PC-3 (cell line): ENCODE measurements around the gene PRMT1. TPM values are rescaled to one million over a fixed set of nuclear protein-coding genes. Genes with fewer than 3 reads are reported as not detected.

Experiments used
- ATAC-seq: fragments of 200-7000 bp; cut with Tn5 transposase; 2 replicates; pipeline ENCODE4 v1.9.1; 2020; ENCODE audit warnings: mild to moderate bottlenecking, moderate library complexity
- BruUV-seq: library from RNA; stranded (reverse); fragments of 400-500 nt; replicated peaks from 2 replicates; lab custom pipeline; 2021; lab: Mats Ljungman, UMichigan
- CTCF ChIA-PET: fragments of 300-600 bp; sonication (Branson Sonifier 250); formaldehyde crosslinking; loops from one replicate; lab custom pipeline; 2022; ENCODE audit warnings: antibody characterized with exemption; lab: Charles Lee
- POLR2A ChIA-PET: fragments of 300-600 bp; sonication (Branson Sonifier 250); formaldehyde crosslinking; loops from one replicate; lab custom pipeline; 2022; ENCODE audit warnings: antibody characterized with exemption; ENCODE audit not compliant: unreplicated experiment; lab: Charles Lee
- DNase-seq: peaks from one replicate; pipeline ENCODE4 v3.0.0-alpha.2; 2015
- H2AFZ ChIP-seq: fragments of 300-600 bp; sonication (generic); 2 replicates; pipeline ENCODE4 v1.6.0; 2016; ENCODE audit warnings: antibody characterized with exemption, low read length
- H3F3A ChIP-seq: fragments of 300-600 bp; sonication (generic); one replicate; pipeline ENCODE4 v1.6.0; 2017; ENCODE audit warnings: antibody characterized with exemption, low read length, control low read depth, mild to moderate bottlenecking; ENCODE audit not compliant: unreplicated experiment
- H3K27ac ChIP-seq: fragments of 300-600 bp; sonication (generic); 2 replicates; pipeline ENCODE4 v1.5.1; 2016; ENCODE audit warnings: mild to moderate bottlenecking, low read length
- H3K27me3 ChIP-seq: fragments of 300-600 bp; sonication (generic); 2 replicates; pipeline ENCODE4 v1.6.1; 2016; ENCODE audit warnings: low read length, mixed read lengths
- H3K36me3 ChIP-seq: fragments of 300-600 bp; sonication (generic); 2 replicates; pipeline ENCODE4 v1.6.1; 2016; ENCODE audit warnings: low read depth, mixed run types, low read length, mixed read lengths
- H3K4me1 ChIP-seq: fragments of 300-600 bp; sonication (generic); 2 replicates; pipeline ENCODE4 v1.5.1; 2016; ENCODE audit warnings: low read length; ENCODE audit not compliant: insufficient read depth
- H3K4me2 ChIP-seq: fragments of 300-600 bp; sonication (generic); 2 replicates; pipeline ENCODE4 v1.6.0; 2016; ENCODE audit warnings: low read length
- H3K4me3 ChIP-seq: fragments of 300-600 bp; sonication (generic); 2 replicates; pipeline ENCODE4 v1.5.1; 2016; ENCODE audit warnings: mild to moderate bottlenecking, low read length, mixed read lengths
- H3K79me2 ChIP-seq: fragments of 300-600 bp; sonication (generic); 2 replicates; pipeline ENCODE4 v1.6.1; 2017; ENCODE audit warnings: low read length, mixed read lengths
- H3K9ac ChIP-seq: fragments of 300-600 bp; sonication (generic); 2 replicates; pipeline ENCODE4 v1.6.0; 2016; ENCODE audit warnings: mild to moderate bottlenecking, low read length
- H3K9me2 ChIP-seq: fragments of 300-600 bp; sonication (generic); replicated peaks from 2 replicates; pipeline ENCODE4 v1.6.1; 2016; ENCODE audit warnings: mixed run types, low read length, mixed read lengths
- H3K9me3 ChIP-seq: fragments of 300-600 bp; sonication (generic); 2 replicates; pipeline ENCODE4 v1.6.1; 2016; ENCODE audit warnings: low read length, mixed read lengths
- H4K20me1 ChIP-seq: fragments of 300-600 bp; sonication (generic); 2 replicates; pipeline ENCODE4 v1.6.1; 2016; ENCODE audit warnings: low read length, mixed read lengths
- EZH2 ChIP-seq: fragments of 300-600 bp; sonication (generic); IDR thresholded peaks from one replicate; pipeline ENCODE4 v1.6.1; 2017; ENCODE audit warnings: antibody characterized with exemption, mild to moderate bottlenecking, low read length; ENCODE audit not compliant: unreplicated experiment
- EZH2phosphoT487 ChIP-seq: fragments of 300-600 bp; sonication (generic); IDR thresholded peaks from 2 replicates; pipeline ENCODE4 v1.6.1; 2018; ENCODE audit warnings: mild to moderate bottlenecking, antibody characterized with exemption, low read length, borderline replicate concordance
- intact Hi-C: fragments of 100-400 bp; cut with micrococcal nuclease; formaldehyde crosslinking; loops from 2 replicates; pipeline ENCODE4 v1.9.0; 2023
- total RNA-seq: library from RNA; depleted of rRNA; stranded (reverse); fragments of >200 nt; gene quantifications from 2 replicates; pipeline ENCODE4 v1.2.3, GENCODE V29; 2014
- TF ChIP-seq, protein P1 (sequence below): fragments of 300-600 bp; sonication (generic); conservative IDR thresholded peaks from 2 replicates; pipeline ENCODE4 v1.5.1; 2017; ENCODE audit warnings: antibody characterized with exemption, low read depth, mild to moderate bottlenecking, low read length

Gene PRMT1
- total RNA-seq, 1 experiment from 2014 or later: 625 TPM

DNA sequence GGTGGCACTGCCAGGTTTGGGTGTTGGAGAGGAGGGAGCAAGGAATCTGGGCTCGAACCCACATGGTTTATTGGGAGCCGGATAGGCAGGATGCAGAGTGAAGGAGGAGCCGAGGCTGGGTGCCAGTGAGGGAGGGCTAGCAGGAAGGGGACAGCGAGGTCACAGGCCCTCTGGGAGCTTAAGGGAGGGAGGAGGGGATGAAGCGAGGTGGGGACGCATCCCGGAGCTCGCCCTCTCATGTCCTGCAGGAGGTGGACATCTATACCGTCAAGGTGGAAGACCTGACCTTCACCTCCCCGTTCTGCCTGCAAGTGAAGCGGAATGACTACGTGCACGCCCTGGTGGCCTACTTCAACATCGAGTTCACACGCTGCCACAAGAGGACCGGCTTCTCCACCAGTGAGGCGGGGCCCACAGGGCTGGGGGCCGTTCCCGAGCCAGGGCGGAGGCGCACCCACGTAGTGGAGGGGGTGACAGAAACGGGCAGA, 8.8 kb downstream of the PRMT1 start:
- no peak for ATAC-seq
- H3K27ac ChIP-seq: no peak overlapping the region
- POLR2A ChIA-PET: interaction anchor here (0.6 kb wide), 1 partner anchor 173 kb away, joined by 5 read pairs; no protein-coding TSS in a partner anchor
- no peak overlapping the region for H3K4me2 ChIP-seq
- H3K36me3 ChIP-seq: peaks cover 46% of the 10 kb centered on the region
- no peaks in the 10 kb centered on the region for H3K27me3 ChIP-seq
- CTCF ChIA-PET: interaction anchor here (0.6 kb wide), 1 partner anchor 42 kb away, joined by 3 read pairs; no protein-coding TSS in a partner anchor
- H3K9ac ChIP-seq: no peak overlapping the region
- no peak overlapping the region for H2AFZ ChIP-seq
- BruUV-seq: no TSS peak
- DNase-seq: no peak
- H3K4me1 ChIP-seq: peaks cover 11% of the 10 kb centered on the region
- no peaks in the 10 kb centered on the region for H3F3A ChIP-seq
- H3K9me3 ChIP-seq: no peaks in the 10 kb centered on the region
- peaks cover 15% of the 10 kb centered on the region for H3K79me2 ChIP-seq
- no peak overlapping the region for H3K4me3 ChIP-seq
- peaks cover 23% of the 10 kb centered on the region for H4K20me1 ChIP-seq
- TF ChIP-seq, protein P1, sequence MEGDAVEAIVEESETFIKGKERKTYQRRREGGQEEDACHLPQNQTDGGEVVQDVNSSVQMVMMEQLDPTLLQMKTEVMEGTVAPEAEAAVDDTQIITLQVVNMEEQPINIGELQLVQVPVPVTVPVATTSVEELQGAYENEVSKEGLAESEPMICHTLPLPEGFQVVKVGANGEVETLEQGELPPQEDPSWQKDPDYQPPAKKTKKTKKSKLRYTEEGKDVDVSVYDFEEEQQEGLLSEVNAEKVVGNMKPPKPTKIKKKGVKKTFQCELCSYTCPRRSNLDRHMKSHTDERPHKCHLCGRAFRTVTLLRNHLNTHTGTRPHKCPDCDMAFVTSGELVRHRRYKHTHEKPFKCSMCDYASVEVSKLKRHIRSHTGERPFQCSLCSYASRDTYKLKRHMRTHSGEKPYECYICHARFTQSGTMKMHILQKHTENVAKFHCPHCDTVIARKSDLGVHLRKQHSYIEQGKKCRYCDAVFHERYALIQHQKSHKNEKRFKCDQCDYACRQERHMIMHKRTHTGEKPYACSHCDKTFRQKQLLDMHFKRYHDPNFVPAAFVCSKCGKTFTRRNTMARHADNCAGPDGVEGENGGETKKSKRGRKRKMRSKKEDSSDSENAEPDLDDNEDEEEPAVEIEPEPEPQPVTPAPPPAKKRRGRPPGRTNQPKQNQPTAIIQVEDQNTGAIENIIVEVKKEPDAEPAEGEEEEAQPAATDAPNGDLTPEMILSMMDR: no peak
- intact Hi-C loops: no loop called here
- H3K9me2 ChIP-seq: no peaks in the 10 kb centered on the region

DNA sequence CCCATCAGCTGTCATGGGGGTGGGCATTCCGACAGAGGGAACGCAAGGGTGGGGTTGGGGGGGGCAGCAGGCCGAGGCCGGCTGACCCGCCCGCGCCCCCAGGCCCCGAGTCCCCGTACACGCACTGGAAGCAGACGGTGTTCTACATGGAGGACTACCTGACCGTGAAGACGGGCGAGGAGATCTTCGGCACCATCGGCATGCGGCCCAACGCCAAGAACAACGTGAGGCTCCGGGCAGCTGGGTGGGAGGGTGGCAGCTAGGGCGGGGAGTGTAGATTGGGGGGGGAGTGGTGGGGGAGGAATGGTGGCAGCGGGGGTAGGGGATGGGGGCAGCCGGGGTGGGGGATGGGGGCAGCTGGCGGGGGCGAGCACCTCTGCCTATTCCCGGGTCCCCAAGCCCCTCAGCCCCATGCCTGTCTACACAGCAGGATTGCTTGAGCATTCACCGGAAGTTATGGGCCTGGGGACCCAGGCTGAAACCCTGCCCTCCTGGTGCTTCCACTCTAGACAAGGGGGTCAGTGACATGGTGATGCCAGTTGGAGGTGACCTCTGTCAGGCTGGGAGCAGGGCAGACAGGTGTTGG, 9.5 kb downstream of the PRMT1 start:
- Histone ChIP-seq H3F3A (no peaks in the 10 kb centered on the region), H3K9me3 (no peaks in the 10 kb centered on the region), H3K4me3 (no peak overlapping the region), H3K9ac (no peak overlapping the region), H3K9me2 (no peaks in the 10 kb centered on the region), H2AFZ (no peak overlapping the region), H4K20me1 (peaks cover 19% of the 10 kb centered on the region), H3K4me2 (no peak overlapping the region), H3K4me1 (peaks cover 17% of the 10 kb centered on the region), H3K79me2 (peaks cover 10% of the 10 kb centered on the region; the same call in 1 of the 2 replicates), H3K27me3 (no peaks in the 10 kb centered on the region), H3K27ac (no peak overlapping the region), H3K36me3 (peaks cover 41% of the 10 kb centered on the region)
- ChIA-PET POLR2A (interaction anchor here (0.6 kb wide), 1 partner anchor 172 kb away, joined by 5 read pairs; no protein-coding TSS in a partner anchor), CTCF (no interaction called here)
- DNase-seq (no peak), ATAC-seq (no peak)
- TF ChIP-seq EZH2 (no peak), EZH2phosphoT487 (no peak)
- TF ChIP-seq, protein P1: no peak
- intact Hi-C loops: no loop called here
- no TSS peak for BruUV-seq

DNA sequence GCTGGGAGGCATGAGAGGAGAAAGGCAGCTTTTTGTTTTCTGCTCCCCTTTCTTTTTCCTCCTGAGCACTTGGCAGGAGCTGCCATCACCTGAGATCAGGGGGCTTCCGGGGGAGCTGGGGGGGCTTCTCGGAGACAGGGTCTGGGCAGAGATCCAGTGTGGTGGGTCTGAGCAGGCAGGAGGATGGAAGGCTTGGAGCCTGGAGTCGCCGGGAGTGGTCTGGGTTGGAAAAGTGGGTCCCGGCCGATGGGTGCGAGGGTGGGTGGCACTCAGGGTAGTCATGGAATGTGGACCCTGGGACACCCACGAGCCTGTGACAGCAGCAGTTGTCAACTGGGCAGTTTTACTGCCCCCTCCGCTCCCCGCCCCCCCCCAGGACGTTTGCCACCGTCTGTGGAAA, 10.1 kb downstream of the PRMT1 start:
- H3K27me3 ChIP-seq: no peaks in the 10 kb centered on the region
- ChIA-PET POLR2A (no interaction called here), CTCF (no interaction called here)
- H4K20me1 ChIP-seq: peaks cover 14% of the 10 kb centered on the region
- intact Hi-C loops: no loop called here
- DNase-seq (no peak), ATAC-seq (no peak)
- no peaks in the 10 kb centered on the region for H3F3A ChIP-seq
- no peak overlapping the region for H3K4me2 ChIP-seq
- no peak overlapping the region for H3K4me3 ChIP-seq
- H3K27ac ChIP-seq: no peak overlapping the region
- peaks cover 4% of the 10 kb centered on the region; the same call in 1 of the 2 replicates for H3K79me2 ChIP-seq
- peaks cover 19% of the 10 kb centered on the region for H3K4me1 ChIP-seq
- no peaks in the 10 kb centered on the region for H3K9me2 ChIP-seq
- TF ChIP-seq EZH2 (no peak), EZH2phosphoT487 (no peak)
- TF ChIP-seq, protein P1: no peak
- no peak overlapping the region for H3K9ac ChIP-seq
- peaks cover 36% of the 10 kb centered on the region for H3K36me3 ChIP-seq
- no peaks in the 10 kb centered on the region for H3K9me3 ChIP-seq
- no TSS peak for BruUV-seq
- no peak overlapping the region for H2AFZ ChIP-seq
